ENCODE data around the gene CD63. TPM values are rescaled to one million over a fixed set of nuclear protein-coding genes. Genes with fewer than 3 reads are reported as not detected.

Gene CD63
- polyA plus RNA-seq, 3 donors = 611 to 1,583 (median 1,331) TPM

- peak overlapping the region; percentile 64 for H3K27ac ChIP-seq (ENCODE audit: low read depth, low read length)
- WGBS, 3 donors = 40 to 70% (median 64%) methylated on average over 4 of the region's 4 CpGs
These were observed 16.8 kb downstream of the CD63 start for GRCh38 chr12:55711786-55712553.

GRCh38 chr12:55708695-55709233 is 20.0 kb downstream of the CD63 start:
- WGBS, 3 donors = 3 to 24% (median 5%) methylated on average over 3 of the region's 3 CpGs
- no peak overlapping the region for H3K27ac ChIP-seq (ENCODE audit: low read depth, low read length)

DNA sequence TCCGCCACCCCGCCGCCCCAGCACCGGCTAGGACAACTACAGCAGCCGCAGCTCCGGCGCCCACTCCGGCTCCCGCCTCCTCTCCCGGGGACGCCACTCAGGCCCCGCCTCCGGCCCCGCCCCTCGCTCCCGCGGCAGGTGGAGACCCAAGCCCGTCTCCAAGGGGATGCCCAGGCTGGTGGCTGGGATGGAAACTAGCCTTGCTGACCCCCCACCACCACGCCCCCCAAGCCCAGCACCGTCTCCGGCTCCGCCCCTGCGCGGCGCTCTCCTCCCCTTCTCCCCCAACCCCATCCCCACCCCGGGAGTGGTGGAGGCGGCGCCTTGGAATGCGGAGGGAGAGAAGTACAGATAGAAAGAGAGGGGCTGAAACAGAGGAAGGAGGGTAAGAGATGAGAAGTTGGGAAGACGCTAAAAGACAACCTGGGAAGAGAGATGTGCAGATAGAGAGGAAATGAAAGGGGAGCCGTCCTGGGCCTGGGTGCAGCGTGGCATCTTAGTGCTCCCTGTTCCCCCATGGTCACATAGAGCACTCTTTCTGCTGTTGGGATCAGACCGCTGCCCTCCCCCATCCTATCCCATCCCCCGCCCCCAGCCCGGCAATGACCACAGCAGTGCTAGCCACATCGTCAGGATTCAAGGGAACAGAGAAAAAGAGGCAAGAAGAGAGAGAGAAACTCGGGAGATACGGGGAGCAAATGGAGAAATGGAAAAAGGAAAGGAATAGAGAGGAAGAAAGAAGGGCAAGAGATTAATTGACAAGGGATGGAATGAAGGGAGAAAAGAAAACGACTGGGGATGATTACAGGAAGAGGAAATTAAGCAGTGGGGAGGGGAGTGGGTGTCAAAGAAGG is 20.7 kb downstream of the CD63 start, which contains the start of gene ITGA7:
ITGA7 (minus strand) TSS at position 64 of the 854 bp plus-strand sequence. CDS start 222 bp downstream, outside the sequence.
- 1 to 2% (median 1%) methylated on average over 29 to 39 of the region's 39 CpGs for WGBS, 3 donors
- no peak within 1 kb of the TSS for H3K27ac ChIP-seq (ENCODE audit: low read depth, low read length)

DNA sequence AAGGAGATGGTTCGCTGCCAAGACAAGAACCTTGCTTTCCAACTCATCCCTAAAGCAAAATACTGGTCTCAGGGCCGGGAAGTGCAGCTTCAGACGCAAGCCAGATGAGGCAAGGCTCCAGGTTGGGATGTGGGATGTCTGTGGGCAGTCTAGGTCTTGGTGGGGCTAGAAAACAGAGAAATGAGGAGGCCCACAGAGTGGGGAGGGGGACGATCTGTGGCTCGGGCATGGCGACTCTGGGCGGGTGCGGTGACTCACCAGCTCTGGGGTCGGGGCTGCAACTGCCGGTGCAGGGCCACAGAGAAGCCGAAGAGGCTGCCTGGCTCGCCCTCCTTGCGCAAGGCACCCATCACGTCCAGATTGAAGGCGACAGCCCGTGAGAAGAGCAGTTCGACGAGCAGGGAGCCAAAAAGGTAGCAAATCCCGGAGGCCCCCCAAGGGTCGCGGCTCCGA is 21.6 kb downstream of the CD63 start:
- H3K27ac ChIP-seq (ENCODE audit: low read depth, low read length) = no peak overlapping the region
- 8 to 12% (median 9%) methylated on average over 19 to 22 of the region's 22 CpGs for WGBS, 3 donors

GRCh38 chr12:55706568-55707218 is 22.1 kb downstream of the CD63 start:
- no peak overlapping the region for H3K27ac ChIP-seq (ENCODE audit: low read depth, low read length)
- WGBS, 3 donors = 67 to 80% (median 71%) methylated on average over 2 of the region's 2 CpGs

DNA sequence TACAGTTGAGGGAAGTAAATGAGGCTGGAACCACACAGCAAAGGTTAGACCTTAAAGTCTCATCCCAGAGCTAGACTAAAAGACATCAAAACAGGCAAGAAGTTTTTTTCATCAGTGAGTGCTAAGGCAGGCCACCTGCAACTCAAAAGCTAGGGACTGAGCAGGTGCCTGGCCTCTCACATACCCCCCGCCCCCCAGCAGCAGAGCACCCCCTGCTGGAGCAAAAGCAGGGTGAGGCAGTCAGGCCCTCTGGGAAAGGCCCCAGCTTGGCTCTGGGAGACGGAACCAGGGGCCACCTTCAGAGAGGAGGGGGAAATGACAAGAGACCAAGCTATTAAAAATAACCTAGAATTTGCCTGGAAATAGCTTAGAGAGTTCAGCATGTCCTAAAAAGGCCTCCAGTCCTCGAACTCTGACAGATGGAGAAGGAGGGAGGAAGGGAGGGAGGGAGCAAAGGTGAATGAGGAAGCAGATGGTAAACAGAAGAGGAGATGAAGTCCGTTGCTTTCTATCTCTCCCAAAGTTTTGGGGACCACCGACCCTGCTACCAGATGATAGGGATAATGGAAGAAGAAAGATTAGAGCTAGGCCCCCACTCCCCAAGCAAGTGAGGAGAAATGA is 22.9 kb downstream of the CD63 start:
- WGBS, 3 donors = 42 to 50% (median 45%) methylated on average over 5 of the region's 5 CpGs
- H3K27ac ChIP-seq (ENCODE audit: low read depth, low read length) = no peak overlapping the region

DNA sequence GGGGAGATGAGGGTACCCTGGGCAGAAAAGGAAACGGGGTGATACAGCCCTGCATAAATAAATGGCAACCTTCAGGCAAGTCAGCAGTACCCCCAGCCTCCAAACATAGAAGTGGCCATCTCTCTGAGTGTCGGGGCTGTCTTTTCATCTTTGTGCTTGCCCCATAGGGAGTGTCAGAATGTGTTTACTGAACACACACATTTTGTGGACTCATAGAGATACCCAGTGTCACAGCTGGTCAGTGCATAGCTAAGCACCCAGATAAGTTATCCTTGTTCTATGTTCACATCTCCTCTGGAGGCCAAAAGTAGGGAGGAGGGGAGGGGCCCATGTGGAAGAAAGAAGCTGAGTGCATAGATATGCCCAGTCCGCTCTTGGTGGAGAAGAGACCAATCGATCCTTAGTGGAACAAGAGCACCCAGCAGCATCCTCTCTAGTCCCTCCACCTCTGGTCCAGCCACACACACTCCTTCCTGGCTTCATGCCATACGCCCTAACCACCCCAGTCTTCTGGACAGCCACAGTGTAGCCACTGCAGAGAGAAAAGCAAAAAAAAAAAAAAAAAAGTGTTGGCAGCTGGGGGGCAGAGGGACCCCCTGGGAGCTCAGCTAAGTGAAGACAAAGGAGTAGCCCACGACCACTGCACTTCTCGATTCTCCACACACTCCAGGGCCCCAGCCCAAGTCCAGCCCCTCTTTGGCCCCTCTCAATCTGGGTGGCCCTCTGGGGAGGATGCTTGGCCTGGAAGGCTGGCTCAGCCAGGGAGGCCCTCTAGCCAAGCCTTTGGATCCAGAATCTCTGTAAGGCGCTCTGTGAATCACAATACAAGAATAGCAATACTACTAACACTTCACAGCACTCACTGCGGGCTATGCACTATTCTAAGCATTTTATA is 23.7 kb downstream of the CD63 start:
- H3K27ac ChIP-seq (ENCODE audit: low read depth, low read length) = peak overlapping the region; percentile 2
- 66 to 73% (median 71%) methylated on average over 9 of the region's 9 CpGs for WGBS, 3 donors

GRCh38 chr12:55703901-55704761 is 24.7 kb downstream of the CD63 start:
- H3K27ac ChIP-seq (ENCODE audit: low read depth, low read length) = peak overlapping the region; percentile 2

GRCh38 chr12:55703288-55703687 is 25.5 kb downstream of the CD63 start:
- 63 to 73% (median 68%) methylated on average over 2 of the region's 2 CpGs for WGBS, 3 donors
- no peak overlapping the region for H3K27ac ChIP-seq (ENCODE audit: low read depth, low read length)

More at GRCh38 chr12:55703901-55704761, 24.7 kb downstream of the CD63 start:
- WGBS, 3 donors = 68 to 80% (median 75%) methylated on average over 6 of the region's 6 CpGs

DNA sequence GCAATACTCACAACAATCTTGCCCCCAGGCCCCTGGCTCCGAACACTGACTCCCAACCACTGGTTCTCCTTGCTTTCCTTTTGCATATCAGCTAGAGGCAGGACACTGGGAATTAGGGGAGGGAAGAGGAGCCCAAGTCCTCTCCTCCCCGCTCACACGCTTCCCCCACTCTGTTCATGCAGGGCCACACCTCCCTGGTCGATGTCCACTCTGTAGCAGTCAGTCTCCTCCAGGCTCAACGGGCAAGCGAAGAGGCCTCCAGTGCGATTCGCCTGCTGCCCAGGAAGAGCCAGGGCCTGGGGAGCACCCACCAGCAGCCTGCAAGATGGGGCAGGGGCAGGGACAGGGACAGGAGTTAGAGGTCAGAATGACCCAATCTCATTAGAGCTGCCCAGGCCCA is 25.9 kb downstream of the CD63 start:
- no peak overlapping the region for H3K27ac ChIP-seq (ENCODE audit: low read depth, low read length)
- 79 to 86% (median 84%) methylated on average over 8 of the region's 8 CpGs for WGBS, 3 donors

- H3K27ac ChIP-seq (ENCODE audit: low read depth, low read length) = no peak overlapping the region
- 76 to 88% (median 81%) methylated on average over 17 to 21 of the region's 21 CpGs for WGBS, 3 donors
These were observed 28.4 kb downstream of the CD63 start for GRCh38 chr12:55700255-55701018.

DNA sequence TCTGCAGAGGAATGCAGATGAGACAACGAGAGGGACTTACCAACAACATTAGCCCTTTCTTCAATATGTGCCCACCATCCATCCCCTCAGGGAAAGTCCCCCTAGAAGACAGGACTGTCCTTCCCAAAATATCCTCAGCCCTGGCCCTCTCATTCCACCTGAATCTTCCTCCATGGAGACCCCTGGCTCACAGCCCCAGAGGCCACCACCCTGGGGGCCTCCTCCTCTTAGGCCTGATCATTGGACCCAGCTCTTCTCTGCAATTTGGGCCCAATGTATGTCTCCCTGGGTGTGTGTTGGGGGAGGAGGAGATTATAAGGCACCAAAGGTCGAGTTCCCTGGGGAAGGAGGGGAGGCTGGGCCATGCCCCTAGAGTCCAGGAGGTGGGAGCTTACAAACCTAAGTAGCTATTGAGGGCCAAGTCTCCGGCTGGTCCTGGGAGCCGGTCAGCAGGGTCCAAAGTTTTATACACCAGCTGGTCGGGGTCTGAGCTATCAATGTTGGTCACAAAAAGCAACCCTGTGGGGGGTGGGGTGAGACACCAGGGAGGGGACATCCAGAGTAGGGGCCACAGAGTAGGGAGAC is 29.2 kb downstream of the CD63 start:
- H3K27ac ChIP-seq (ENCODE audit: low read depth, low read length) = no peak overlapping the region
- 67 to 84% (median 80%) methylated on average over 5 of the region's 5 CpGs for WGBS, 3 donors

DNA sequence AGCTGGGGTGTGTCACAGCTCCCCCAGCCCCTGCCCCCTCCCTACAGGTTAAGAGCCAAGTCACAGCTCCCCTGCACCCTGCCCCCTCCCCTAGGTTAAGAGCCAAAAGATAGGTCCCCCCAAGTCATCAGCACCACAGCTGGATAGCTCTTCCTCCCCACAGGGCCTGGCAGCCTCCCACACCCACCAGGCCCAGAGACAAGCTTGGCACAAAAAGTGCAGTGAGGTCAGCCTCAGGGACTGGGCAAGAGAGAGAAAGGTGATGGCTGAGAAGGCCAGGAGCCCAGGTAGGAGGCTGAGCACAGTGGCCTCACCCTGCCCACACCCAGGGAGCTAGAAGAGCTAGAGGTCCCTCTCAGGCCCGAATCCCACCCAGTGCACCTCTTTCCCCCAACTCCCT is 29.8 kb downstream of the CD63 start:
- no peak overlapping the region for H3K27ac ChIP-seq (ENCODE audit: low read depth, low read length)

DNA sequence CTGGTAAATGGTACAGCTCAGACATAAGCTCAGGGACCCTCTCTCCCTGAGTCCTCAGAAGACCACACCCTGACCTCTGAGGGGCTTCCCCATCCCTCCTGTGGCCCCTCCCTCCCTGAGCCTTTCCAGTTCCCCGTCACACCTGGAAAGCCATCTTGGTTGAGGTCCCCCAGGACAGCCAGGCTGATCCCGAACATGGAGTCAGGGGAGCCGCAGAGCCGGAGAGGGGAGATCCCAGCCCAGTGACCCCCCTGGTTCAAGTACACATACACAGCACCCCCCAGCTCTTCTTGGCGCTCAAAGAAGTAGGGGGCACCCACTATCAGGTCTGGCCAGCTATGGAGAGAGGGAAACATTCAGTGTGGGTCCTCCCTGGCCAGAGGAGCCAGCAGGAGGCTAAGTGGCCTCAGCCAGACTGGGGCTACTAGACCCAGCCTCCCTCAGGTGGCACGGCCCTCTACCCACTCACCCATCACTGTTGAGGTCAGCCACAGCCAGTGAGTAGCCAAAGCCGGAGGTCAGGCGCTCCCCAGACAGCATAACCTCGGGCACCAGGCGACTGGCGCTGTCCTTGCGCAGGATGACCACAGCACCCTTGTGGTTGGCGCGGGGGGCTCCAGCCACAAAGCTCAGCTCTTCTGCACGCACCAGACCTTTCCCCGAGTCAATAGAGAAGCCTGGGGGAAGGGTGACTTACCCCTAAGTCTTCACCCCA is 30.4 kb downstream of the CD63 start:
- WGBS, 3 donors = 89 to 93% (median 89%) methylated on average over 16 of the region's 16 CpGs
- no peak overlapping the region for H3K27ac ChIP-seq (ENCODE audit: low read depth, low read length)

More for the DNA sequence above, 29.8 kb downstream of the CD63 start:
- 75 to 88% (median 80%) methylated on average over 1 of the region's 1 CpG for WGBS, 3 donors

DNA sequence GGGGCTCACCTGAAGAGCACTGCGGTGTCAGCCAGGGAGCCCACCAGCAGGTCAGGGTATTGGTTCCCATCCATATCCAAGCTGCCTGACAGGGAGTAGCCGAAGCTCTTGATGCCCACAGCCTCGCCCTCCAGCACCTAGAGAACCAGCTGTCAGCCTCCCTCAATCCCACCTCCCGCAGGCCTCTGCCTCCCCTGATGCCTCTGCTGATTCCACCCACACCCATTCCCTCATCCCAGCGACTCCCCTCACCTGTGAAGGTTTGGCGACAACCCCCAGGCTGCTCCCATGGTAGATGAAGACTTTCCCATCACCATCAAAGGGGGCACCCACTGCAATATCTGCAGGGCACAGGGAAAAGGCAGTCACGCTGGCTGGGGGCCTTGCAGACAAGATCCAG is 31.1 kb downstream of the CD63 start:
- WGBS, 3 donors = 83 to 92% (median 85%) methylated on average over 7 of the region's 7 CpGs
- no peak overlapping the region for H3K27ac ChIP-seq (ENCODE audit: low read depth, low read length)

Measured in adipose tissue (tissue), 3 donors.